Measurements from ENCODE around the gene SEMA3E.

GRCh38 chr7:83519240-83519639, 129.7 kb downstream of the SEMA3E start:
- TF ChIP-seq CTCF (conservative IDR thresholded peaks at IDR 0.05; ENCODE audit: low read length): no peak
- no peak for TF ChIP-seq EZH2phosphoT487 (IDR thresholded peaks at IDR 0.05; ENCODE audit: borderline replicate concordance)
